Osteoblast (primary cell): Measurements from ENCODE around the gene RAB30. TPM values are rescaled to one million over a fixed set of nuclear protein-coding genes. Genes with fewer than 3 reads are reported as not detected.

Experiments
- DNase-seq: peaks from one replicate; pipeline ENCODE4 v3.0.0; 2011; ENCODE audit warnings: low spot score, mixed read lengths; ENCODE audit not compliant: insufficient read length; ENCODE audit errors: missing footprints
- H2AFZ ChIP-seq: 2 replicates; pipeline ENCODE4 v1.6.0; 2011; ENCODE audit warnings: mild to moderate bottlenecking, low read length
- H3K27ac ChIP-seq: 2 replicates; pipeline ENCODE4 v1.5.1; 2011; ENCODE audit warnings: mild to moderate bottlenecking, low read depth, low read length, moderate library complexity
- H3K27me3 ChIP-seq: 2 replicates; pipeline ENCODE4 v1.6.0; 2012; ENCODE audit warnings: mild to moderate bottlenecking, control low read depth, inconsistent platforms, low read length, moderate library complexity; ENCODE audit not compliant: insufficient read depth
- H3K36me3 ChIP-seq: 2 replicates; pipeline ENCODE4 v1.5.1; 2011; ENCODE audit warnings: mild to moderate bottlenecking, low read length, control low read depth, moderate library complexity; ENCODE audit not compliant: insufficient read depth
- H3K4me1 ChIP-seq: 2 replicates; pipeline ENCODE4 v1.5.1; 2011; ENCODE audit warnings: mild to moderate bottlenecking, low read length, control low read depth, moderate library complexity; ENCODE audit not compliant: insufficient read depth
- H3K4me2 ChIP-seq: 2 replicates; pipeline ENCODE4 v1.6.0; 2011; ENCODE audit warnings: mild to moderate bottlenecking, low read length; ENCODE audit not compliant: insufficient read depth
- H3K4me3 ChIP-seq: fragments of 200-600 bp; sonication (generic); 3 replicates; pipeline ENCODE4 v1.5.1; 2012; ENCODE audit warnings: mild to moderate bottlenecking, low read length, inconsistent platforms; ENCODE audit not compliant: insufficient read depth
- H3K79me2 ChIP-seq: 2 replicates; pipeline ENCODE4 v1.6.0; 2012; ENCODE audit warnings: mild to moderate bottlenecking, low read length, control low read depth, inconsistent platforms; ENCODE audit not compliant: insufficient read depth
- H3K9me3 ChIP-seq: 2 replicates; pipeline ENCODE4 v1.5.1; 2011; ENCODE audit warnings: low read depth, low read length, control low read depth
- H4K20me1 ChIP-seq: 2 replicates; pipeline ENCODE4 v1.6.0; 2012; ENCODE audit warnings: mild to moderate bottlenecking, low read length, control low read depth; ENCODE audit not compliant: insufficient read depth
- total RNA-seq: library from RNA; depleted of rRNA; stranded (reverse); fragments of >200 nt; gene quantifications from 2 replicates; pipeline ENCODE4 v1.2.3, GENCODE V29; 2012
- TF ChIP-seq, protein P1 (sequence below): IDR thresholded peaks from 2 replicates; pipeline ENCODE4 v1.5.1; 2011; ENCODE audit warnings: mild to moderate bottlenecking, low read depth, low read length, moderate library complexity; ENCODE audit errors: extremely low read depth

The RAB30 gene
- total RNA-seq, 1 donor = 21.0 TPM

DNA sequence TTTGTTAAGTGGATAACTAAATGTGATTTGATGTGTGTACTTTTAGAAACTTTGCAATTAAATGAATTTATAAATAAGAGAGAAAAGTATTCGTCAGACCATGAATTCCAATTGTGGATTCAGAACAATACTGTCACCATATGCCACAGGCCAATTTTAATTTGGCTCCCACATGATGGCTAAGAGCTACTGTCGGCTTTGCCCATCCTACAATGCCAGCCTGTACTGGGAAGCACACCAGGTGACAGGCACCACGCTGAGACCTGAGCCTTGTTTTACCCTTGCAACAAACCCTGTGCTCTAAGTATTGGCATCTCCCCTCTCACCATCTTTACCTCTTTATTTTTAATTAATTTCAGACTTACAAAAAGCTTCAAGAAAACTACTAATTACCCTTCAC, 14.0 kb downstream of the RAB30 start:
- no peaks in the 10 kb centered on the region for H4K20me1 ChIP-seq
- H3K9me3 ChIP-seq = no peaks in the 10 kb centered on the region
- TF ChIP-seq, protein P1, sequence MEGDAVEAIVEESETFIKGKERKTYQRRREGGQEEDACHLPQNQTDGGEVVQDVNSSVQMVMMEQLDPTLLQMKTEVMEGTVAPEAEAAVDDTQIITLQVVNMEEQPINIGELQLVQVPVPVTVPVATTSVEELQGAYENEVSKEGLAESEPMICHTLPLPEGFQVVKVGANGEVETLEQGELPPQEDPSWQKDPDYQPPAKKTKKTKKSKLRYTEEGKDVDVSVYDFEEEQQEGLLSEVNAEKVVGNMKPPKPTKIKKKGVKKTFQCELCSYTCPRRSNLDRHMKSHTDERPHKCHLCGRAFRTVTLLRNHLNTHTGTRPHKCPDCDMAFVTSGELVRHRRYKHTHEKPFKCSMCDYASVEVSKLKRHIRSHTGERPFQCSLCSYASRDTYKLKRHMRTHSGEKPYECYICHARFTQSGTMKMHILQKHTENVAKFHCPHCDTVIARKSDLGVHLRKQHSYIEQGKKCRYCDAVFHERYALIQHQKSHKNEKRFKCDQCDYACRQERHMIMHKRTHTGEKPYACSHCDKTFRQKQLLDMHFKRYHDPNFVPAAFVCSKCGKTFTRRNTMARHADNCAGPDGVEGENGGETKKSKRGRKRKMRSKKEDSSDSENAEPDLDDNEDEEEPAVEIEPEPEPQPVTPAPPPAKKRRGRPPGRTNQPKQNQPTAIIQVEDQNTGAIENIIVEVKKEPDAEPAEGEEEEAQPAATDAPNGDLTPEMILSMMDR = no peak
- peaks cover 86% of the 10 kb centered on the region for H3K79me2 ChIP-seq
- no peak overlapping the region for H3K27ac ChIP-seq
- H2AFZ ChIP-seq = no peak overlapping the region
- H3K4me1 ChIP-seq = peaks cover 15% of the 10 kb centered on the region
- H3K4me2 ChIP-seq = no peak overlapping the region
- H3K27me3 ChIP-seq = no peaks in the 10 kb centered on the region
- H3K4me3 ChIP-seq = no peak overlapping the region
- peaks cover 2% of the 10 kb centered on the region for H3K36me3 ChIP-seq
- no peak for DNase-seq

DNA sequence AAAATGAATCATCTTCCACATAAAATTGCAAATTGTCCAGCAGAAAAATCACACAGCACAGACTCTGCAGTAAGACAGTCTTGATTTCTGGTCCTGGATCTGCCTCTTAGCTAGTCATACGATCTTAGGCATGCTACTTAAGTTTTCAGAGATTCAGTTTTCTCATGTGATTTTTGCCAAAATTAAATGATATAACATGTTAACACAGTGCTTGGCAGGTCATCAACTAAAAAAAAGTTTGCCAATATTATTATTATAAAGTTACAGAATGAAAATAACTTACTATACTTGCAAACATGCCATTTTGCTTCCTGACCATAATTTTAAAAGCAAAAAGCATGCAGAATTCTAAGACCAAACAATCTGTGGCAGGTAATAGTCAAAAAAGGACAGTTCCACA, 15.1 kb downstream of the RAB30 start:
- H3K79me2 ChIP-seq = peaks cover 76% of the 10 kb centered on the region
- TF ChIP-seq, protein P1 = no peak
- no peak overlapping the region for H3K4me3 ChIP-seq
- no peaks in the 10 kb centered on the region for H3K27me3 ChIP-seq
- H3K4me2 ChIP-seq = no peak overlapping the region
- H3K36me3 ChIP-seq = peaks cover 2% of the 10 kb centered on the region
- H2AFZ ChIP-seq = no peak overlapping the region
- DNase-seq = no peak
- H3K4me1 ChIP-seq = peaks cover 24% of the 10 kb centered on the region
- no peaks in the 10 kb centered on the region for H4K20me1 ChIP-seq
- no peaks in the 10 kb centered on the region for H3K9me3 ChIP-seq
- H3K27ac ChIP-seq = no peak overlapping the region

DNA sequence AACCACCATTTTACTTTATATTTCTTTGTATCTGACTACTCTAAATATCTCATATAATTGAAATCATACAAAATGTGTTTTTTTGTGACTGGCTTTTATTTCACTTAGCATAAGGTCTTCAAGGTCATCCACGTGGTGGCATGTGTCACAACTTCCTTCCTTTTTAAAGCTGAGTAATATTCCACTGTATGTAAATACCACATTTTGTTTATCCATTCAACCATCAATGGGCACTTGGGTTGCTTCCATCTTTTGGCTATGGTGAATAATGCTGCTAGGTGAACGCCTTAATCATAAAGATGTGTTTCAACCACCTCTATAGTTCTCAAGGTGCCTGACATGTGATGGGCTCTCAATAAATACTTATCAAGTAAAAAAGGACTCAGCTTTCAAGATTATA, 15.5 kb downstream of the RAB30 start:
- Histone ChIP-seq H3K4me3 (no peak overlapping the region), H2AFZ (no peak overlapping the region), H3K4me1 (peaks cover 28% of the 10 kb centered on the region), H3K9me3 (no peaks in the 10 kb centered on the region), H3K36me3 (peaks cover 3% of the 10 kb centered on the region), H3K27ac (no peak overlapping the region), H4K20me1 (no peaks in the 10 kb centered on the region), H3K27me3 (no peaks in the 10 kb centered on the region), H3K79me2 (peaks cover 74% of the 10 kb centered on the region), H3K4me2 (no peak overlapping the region)
- DNase-seq = no peak
- TF ChIP-seq, protein P1 = no peak

DNA sequence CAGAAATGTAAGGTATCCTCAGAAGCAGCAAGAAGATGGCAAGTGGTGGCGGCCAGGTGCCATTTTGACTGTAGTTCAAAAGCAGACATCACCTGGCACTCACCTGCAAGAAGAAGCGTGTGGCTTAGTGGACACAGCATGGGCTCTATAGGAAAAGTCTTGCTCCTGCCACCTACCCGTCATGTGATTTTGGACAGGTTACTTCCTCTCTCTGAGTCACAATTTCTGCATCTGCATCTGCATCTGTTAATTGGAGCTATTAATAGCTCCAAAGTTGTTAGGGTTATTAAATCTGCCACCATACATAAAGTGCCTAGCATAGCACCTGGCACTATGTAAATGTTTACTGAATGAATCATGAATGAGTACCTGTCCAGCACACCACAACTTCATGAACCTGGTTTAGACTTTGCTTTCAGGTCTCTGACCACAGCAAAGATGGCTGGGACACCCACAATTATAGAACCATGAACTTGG, 16.8 kb downstream of the RAB30 start:
- Histone ChIP-seq H2AFZ (no peak overlapping the region), H3K4me1 (peaks cover 35% of the 10 kb centered on the region), H3K4me3 (no peak overlapping the region), H3K79me2 (peaks cover 74% of the 10 kb centered on the region), H3K9me3 (no peaks in the 10 kb centered on the region), H4K20me1 (no peaks in the 10 kb centered on the region), H3K36me3 (peaks cover 6% of the 10 kb centered on the region), H3K4me2 (no peak overlapping the region), H3K27me3 (no peaks in the 10 kb centered on the region), H3K27ac (no peak overlapping the region)
- no peak for DNase-seq
- TF ChIP-seq, protein P1 = no peak
